CD4-positive, alpha-beta T cell treated with Interleukin-10 for 1 hour (primary cell): ENCODE measurements around the gene HECA.
"Not testable (repeated sequence)": the region's sequence is repeated elsewhere in the genome, so short reads cannot be mapped to it uniquely, and the experiment has no call there.

Source experiments
- DNase-seq: peaks from one replicate; pipeline ENCODE4 v3.0.0-alpha.2; 2020

Gene HECA

DNA sequence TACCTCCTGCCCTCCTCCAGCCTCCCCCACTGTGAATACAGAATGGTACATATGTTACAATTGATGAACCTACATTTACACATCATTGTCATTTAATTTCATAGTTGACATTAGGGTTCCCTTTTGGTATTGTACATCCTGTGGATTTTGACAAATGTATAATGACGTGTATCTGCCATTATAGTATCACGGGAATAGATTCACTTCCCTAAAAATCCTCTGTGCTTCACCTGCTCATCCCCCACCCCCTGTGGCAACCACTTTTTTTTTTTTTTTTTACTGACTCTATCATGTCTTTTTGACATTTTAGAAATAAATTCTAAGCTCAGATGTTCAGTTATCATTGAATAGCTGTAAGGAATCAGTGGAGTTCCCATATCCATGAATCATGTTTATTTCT, 30.4 kb downstream of the HECA start:
- no peak for DNase-seq

DNA sequence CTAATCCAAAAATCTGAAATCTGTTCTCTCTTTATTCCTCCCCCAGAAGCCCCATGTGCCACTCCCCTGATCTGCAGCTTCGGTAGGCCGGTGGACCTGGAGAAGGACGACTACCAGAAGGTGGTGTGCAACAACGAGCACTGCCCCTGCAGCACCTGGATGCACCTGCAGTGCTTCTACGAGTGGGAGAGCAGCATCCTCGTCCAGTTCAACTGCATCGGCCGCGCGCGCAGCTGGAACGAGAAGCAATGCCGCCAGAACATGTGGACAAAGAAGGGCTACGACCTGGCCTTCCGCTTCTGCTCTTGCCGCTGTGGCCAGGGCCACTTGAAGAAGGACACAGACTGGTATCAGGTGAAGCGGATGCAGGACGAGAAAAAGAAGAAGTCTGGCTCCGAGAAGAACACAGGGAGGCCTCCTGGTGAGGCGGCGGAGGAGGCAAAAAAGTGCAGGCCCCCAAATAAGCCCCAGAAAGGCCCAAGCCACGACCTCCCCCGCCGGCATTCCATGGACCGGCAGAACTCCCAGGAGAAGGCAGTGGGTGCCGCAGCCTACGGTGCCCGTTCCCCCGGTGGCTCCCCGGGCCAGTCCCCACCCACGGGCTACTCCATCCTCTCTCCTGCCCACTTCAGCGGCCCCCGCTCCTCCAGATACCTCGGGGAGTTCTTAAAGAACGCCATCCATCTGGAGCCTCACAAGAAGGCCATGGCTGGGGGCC, 31.5 kb downstream of the HECA start:
- DNase-seq, result no peak

DNA sequence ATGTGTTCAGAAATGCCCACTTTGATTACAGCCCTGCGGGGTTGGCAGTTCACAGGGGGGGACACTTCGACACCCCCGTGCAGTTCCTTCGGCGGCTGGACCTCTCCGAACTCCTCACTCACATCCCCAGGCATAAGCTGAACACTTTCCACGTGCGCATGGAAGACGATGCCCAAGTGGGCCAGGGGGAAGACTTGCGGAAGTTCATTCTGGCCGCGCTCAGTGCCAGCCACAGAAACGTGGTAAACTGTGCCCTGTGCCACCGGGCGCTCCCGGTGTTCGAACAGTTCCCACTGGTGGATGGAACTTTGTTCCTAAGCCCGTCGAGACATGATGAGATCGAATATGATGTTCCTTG, 32.1 kb downstream of the HECA start:
- no peak for DNase-seq

DNA sequence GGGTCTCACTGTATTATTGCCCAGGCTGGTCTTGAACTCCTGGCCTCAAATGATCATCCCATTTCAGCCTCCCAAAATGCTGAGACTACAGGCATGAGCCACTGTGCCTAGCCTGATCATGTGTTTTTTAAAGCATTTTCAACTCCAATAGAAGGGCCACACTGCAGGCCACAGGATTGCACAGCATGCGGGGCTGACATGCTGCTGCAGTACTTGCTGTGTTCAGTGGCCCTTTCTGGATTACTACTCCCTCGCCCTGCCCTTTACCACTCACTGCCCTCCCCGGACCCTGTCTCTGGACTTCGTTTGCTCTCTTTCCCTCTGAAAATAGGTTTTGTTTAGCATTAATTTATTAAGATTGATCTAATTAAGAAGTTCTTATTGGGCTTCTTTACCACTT, 37.3 kb downstream of the HECA start:
- DNase-seq, result no peak

DNA sequence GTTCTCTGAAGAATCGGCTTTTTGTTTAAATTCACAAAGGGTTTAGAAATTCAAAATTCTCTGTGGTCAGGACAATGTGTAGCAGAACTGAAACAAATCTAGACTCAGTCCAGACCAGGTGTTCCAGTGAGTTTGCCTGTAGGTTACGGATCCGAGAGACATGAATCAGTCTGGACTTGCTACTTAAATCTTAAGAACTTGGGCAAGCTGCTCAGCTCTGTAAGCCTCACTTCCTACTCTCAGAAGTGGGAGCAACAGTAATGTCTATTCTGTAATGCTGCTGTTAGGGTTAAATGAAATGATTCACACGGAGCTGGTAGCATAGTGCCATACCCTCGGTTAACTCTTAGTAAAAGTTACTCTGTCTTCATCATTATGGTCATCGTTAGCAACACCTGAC, 37.7 kb downstream of the HECA start:
- no peak for DNase-seq

DNA sequence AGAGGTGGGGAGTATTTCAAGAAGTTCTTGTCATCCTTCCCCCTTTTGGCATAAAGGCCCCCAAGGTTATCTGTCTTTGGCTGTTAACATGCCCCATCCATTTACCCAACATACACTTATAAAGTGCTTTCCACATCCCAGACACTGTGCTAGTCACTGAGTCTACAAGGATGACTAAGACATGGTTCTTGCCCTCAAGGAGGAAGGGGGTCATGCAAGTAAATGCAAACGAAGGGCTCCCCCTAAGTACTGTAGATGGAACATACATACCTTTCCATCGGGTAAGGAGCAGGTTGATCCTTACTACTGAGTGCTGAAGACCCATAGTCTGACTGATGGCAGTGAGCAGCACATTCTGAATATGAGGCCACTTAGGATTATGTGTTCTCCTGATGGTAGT, 38.3 kb downstream of the HECA start:
- DNase-seq, result peak; percentile 49

DNA sequence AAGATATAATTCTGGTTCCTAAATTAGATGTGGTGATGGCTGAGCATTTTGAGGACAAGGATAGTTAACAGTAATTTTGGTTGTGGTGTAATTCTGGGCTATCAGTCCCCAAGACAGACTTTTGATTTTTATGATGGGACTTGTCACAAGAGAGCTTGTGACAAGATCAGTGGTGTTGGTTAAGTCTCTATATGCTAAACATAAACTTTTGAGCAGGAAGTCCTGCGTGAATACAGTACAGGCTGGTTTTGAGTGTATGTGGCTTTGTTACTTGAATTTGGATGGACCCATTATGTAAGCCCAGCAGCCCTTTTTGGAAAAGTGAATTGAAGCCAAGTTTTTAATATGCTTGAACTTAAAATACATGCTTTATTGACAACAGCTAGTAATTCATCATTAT, 38.9 kb downstream of the HECA start:
- no peak for DNase-seq

DNA sequence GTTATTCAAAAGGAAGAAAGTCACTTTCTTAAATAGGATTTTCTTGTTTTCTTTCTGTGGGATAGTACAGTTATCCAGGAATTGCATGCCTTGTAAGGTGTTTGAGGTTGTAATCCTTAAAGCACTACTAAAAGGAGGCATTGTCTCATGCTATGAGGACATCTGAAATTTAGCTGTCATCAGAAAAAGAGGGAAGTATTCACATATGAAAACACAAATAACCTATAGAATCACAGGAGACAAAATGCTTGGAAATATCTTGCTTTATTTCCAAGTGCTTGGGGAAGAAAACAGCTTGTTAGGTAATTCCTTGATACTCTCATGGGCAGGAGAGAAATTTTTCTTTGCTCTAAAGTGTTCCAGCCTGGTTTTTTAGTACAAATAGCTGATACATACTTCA, 40.1 kb downstream of the HECA start:
- DNase-seq, result no peak

DNA sequence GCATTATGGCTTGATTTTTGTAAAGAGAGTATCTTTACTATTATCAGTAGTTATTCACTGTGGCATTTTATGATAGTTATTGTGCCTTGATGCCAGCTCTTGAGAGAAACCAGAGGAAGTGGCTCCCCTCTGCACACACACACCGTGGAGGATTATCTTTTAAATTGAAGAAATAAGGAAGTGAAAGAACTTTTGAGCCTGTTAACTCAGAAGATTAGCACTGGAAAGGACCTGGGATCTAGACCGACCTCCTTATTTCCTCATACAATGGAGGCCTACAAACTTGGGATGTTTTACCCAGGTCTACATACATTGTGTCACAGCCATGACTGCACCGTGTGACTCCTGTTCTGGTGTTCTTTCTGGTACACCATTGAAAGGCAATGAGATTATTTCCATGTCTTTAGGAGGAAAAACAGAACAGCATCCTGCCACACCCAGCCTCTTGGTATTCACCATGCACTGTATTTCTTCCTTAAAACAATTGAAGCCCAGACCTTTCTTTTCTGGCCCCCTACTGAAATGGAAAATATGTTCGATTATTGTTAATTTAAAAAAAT, 40.6 kb downstream of the HECA start:
- no peak for DNase-seq

DNA sequence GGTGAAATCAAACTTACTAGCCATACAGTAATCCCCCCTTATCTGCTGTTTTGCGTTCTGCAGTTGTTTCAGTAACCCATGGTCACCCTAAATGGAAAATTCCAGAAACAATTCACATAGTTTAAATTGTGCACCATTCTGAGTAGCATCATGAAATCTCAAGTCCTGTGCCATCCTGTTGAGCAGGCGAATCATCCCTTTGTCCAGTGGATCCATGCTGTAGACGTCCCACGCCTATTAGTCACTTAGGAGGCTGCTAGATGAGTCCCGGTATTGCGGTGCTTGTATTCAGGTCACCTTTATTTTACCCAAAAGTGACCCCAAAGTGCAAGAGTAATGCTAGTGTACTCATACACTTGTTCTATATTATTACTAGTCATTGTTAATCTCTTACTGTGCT, 46.4 kb downstream of the HECA start:
- no peak for DNase-seq

DNA sequence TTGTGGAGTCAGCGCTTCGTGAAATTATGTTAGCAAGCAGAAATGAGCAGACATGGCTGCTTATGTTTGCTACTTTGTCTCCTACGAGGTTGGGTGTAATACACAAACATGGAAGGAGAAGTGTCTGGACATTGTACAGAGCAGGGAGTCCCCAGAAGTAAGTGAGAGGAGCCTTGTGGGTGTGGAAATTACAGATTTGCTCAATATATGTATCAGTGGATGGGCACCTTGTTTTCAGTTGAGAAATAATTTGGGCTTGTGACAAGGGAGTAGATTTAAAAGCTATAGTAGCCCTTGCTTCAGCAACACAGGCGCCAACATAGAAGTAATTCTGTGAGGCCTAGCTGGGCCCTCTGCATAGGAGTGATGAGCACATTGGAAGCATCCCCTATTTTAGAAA, 49.2 kb downstream of the HECA start:
- no peak for DNase-seq

DNA sequence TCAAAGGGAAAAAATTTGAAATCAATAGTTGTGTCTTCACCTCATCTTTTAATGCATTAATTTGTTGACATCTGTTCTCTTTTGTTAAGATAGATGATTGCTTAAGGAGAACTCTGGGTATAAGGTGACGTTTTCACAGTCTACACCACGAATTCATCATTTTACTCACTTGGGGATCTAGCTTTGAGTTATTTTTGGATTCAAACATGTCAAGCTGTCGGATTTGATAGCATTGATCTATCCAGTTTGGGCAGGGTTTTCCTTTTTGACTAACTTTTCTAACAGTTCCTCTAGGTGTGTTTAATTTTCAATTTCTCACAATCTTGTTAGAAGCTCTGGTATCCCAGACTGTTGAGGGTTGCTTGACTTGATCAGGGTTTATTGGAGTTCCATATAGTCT, 49.6 kb downstream of the HECA start:
- no peak for DNase-seq

DNA sequence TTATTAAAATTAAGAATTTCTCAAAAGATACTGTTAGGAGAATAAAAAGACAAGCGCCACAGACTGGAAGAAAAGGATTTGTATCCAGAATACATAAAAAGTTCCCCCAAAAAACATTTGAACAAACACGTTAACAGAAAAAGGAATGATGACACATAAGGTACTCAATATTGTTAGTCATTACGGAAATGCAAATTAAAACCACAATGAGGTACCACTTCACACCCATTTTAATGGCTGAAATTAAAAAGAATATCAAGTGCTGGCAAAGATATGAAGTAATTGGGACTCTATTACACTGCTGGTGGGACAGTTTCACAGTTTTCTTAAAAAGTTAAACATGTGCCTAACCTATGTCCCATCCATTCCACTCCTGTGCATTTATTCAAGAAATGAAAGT, 51.4 kb downstream of the HECA start:
- no peak for DNase-seq

DNA sequence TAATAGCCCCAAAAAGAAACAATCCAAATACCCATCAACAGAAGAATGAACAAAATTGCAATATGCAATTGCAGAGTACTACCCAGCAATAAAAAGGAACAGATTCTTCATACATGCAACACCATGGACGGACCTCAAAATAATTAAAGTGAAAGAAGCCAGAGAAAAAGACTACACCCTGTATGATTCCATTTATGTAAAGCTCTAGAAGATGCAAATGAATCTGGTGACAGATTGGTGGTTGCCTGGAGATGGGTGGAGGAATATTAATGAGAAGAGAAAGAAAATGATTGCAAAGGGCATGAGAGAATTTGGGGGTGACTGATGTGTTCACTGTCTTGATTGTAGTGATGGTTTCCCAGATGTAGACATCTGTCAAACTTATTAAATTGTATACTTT, 51.8 kb downstream of the HECA start:
- DNase-seq, result no peak

DNA sequence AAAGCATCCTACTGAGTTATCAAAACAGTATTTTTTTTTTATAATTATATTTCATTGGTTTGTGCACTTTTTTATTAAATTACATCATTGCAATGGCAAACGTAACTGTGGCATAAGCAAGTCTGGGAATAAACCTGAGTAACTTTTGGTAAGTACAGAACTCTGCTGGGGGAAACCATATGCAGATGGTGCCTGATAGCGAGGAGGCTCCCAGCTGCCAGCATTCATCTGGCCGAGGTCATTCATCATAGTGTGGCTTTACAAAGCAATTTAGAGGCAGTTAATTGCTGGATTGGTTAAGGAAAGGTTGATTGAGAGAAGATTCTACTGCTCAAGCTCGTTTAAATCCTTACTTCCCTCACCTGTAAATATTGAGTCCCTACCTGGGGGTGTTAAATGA, 52.6 kb downstream of the HECA start:
- DNase-seq, result no peak

DNA sequence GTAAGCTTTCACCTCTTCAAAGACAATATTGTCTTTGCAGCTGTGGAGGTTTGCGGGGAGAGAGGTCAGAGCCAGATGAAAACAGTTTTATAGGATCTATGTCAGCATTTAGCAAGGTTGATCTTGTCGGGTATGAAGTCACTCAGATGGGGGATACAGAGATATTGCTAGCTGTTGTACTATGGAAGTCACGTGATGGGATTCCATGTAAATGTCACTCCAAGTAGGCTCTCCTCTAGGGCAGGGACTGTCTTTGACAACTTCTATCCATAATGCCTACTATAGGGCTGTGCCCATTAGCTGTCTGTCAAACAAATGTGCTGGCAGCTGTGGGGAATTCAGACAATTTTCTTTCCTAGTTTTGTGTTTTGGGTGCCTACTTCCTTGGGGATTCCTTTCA, 54.8 kb downstream of the HECA start:
- DNase-seq, result no peak

DNA sequence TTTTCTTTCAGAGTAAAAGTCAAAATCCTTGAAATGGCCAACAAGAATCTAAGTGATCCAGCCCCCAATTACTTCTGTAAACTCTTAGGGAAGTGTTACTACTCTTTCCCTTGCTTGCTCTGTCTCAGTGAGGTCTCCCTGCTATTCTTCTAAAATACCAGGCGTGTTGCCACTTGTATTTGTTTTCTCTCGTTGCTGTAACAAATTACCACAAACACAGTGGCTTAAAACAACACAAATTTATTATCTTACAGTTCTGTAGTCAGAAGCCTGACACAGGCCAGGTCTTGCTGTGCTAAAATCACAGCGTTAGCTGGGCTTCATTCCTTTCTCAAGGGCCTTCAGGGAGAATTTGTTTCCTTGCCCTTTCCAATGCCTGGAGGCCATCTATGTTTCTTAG, 59.9 kb downstream of the HECA start:
- DNase-seq, result no peak

DNA sequence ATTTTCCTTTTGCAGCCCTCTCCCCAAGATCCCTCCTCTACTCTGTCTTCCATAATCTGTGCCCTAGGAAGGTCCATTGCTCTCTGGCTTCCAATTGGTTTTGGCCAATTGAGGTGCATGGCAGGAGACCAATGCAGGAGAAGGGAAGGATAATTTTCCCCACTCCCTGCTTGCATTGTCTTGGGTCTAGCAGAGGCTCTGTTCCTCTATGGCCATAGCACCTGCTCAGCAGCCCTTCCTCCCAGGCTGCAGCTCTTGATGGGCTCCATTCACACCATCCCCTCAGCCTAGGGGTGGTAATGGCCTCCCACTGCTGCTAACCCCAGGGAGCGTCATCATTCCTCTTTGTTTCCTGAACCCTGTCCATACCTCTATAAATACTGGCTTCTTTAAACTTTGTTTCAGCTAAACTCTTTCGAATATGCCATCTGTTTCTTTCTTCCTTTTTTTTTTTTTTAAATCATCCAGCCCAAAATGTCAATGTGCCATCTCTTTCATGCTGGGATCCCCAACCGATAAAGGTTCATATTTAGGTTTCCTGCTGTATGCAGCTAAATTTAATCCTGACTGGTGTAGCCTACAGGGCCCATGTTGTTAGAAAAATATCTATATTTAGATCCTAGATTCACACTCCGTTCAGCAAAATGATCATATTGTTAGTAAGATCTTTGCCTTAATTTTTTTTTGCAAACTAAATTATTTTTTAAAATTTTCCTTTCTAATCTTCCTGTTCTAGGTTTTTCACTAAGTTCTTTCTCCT, 63.8 kb downstream of the HECA start:
- no peak for DNase-seq

DNA sequence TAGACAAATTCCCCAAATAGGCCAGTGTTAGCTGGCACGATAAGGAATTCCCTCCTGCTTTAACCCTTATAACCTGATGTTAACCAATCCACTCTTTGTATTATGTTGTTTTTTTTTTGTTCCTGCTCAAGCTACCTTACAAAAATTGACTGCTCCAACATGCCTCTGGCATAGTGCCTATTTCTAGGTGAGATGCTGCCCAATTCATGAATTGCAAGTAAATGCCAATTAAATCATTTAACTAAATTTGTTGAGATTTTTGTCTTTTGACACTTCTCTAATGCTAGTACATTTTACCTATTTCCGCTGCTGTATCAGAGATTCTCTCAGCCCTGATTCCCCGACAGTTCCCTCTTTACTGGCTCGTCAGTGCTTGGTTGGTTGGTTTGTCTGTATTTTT, 66.5 kb downstream of the HECA start:
- no peak for DNase-seq

DNA sequence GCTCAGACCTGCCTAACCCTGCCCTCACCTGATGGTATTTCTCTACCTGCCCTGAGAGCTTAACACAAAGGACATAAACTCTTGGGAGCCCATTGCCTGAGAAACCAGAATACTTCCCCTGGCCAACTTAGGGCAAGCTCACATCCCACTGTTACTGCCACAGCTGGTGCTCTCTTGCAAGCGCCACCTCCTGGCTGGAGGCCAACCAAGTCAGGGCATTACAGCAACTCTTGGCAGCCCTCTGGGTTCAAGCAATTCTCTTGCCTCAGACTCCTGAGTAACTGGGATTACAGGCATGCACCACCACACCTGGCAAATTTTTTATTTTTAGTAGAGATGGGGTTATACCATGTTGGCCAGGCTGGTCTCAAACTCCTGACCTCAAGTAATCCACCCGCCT, 70.1 kb downstream of the HECA start:
- no peak for DNase-seq

DNA sequence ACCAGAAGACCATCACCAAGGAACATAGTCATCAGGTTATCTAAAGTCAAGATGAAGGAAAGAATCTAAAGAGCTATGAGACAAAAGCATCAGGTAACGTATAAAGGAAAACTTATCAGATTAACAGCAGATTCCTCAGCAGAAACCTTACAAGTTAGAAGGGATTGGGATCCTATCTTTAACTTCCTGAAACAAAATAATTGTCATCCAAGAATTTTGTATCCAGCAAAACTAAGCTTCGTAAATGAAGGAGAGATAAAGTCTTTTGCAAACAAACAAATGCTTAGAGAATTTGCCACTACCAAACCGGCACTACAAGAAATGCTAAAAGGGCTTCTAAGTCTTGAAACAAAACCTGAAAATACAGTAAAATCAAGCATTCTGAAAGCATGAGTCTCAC, 71.0 kb downstream of the HECA start:
- no peak for DNase-seq

DNA sequence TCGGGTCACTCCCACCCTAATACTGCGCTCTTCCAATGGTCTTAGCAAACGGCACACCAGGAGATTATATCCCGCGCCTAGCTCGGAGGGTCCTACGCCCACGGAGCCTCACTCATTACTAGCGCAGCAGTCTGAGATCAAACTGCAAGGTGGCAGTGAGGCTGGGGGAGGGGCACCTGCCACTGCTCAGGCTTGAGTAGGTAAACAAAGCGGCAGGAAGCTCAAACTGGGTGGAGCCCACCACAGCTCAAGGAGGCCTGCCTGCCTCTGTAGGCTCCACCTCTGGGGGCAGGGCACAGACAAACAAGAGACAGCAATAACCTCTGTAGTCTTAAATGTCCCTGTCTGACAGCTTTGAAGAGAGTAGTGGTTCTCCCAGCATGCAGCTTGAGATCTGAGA, 75.9 kb downstream of the HECA start:
- peak; percentile 19 for DNase-seq

DNA sequence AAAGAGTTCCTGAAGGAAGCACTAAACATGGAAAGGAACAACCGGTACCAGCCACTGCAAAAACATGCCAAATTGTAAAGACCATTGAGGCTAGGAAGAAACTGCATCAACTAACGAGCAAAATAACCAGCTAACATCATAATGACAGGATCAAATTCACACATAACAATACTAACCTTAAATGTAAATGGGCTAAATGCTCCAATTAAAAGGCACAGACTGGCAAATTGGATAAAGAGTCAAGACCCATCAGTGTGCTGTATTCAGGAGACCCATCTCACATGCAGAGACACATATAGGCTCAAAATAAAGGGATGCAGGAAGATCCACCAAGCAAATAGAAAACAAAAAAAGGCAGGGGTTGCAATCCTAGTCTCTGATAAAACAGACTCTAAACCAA, 77.6 kb downstream of the HECA start:
- not testable (repeated sequence) for DNase-seq

DNA sequence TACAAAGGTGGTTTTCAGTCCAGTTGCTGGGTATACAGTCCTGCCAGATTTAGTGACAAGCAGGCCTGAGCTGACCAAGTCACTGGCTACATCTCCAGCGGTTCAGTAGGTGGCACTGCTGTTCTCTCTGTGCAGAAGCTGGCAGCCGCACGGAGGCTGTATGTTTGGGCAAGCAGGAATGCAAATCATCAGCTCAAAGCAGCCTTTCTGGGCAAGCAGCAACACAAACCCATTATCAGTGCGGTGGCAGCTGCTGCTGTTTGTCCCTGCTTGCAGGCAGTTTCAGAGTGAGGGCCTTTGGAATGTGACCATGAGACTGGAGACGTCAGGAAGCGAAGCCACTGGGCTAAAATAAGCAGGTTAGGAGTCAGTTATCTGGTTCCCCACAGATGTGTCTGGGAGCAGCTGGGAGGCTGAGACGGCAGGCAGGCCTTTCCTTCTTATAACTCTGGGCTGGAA, 84.4 kb downstream of the HECA start:
- DNase-seq, result peak; percentile 81

DNA sequence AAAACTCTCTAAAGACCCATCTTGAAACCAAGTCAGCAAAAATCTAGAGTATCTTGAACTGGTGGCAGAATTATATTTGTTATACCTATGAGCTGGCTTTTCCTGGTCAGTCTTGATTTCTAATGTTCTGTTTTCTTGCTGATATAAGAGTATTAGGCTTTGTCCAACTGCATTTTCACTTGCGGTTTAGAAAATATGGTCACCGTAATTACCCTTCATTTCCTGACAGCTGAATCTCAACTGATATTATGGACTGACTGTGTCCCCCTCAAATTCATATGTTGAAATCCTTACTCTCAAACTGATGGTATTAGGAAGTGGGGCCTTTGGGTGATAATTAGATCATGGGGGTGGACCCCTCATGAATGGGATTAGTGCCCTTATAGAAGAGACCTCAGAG, 84.9 kb downstream of the HECA start:
- DNase-seq, result no peak
